Stimulated activated CD8-positive, alpha-beta memory T cell treated with anti-CD3 and anti-CD28 coated beads, Interleukin-12 subunit alpha, Interleukin-12 subunit beta, amount 100 ng/mL, for 24 hours (primary cell): ENCODE measurements around the gene NNT.
"Not testable (repeated sequence)": the region's sequence is repeated elsewhere in the genome, so short reads cannot be mapped to it uniquely, and the experiment has no call there.

ENCODE experiments used
- DNase-seq: peaks from one replicate; pipeline ENCODE4 v3.0.0-alpha.2; 2020; ENCODE audit errors: extremely low read depth

The NNT gene

DNA sequence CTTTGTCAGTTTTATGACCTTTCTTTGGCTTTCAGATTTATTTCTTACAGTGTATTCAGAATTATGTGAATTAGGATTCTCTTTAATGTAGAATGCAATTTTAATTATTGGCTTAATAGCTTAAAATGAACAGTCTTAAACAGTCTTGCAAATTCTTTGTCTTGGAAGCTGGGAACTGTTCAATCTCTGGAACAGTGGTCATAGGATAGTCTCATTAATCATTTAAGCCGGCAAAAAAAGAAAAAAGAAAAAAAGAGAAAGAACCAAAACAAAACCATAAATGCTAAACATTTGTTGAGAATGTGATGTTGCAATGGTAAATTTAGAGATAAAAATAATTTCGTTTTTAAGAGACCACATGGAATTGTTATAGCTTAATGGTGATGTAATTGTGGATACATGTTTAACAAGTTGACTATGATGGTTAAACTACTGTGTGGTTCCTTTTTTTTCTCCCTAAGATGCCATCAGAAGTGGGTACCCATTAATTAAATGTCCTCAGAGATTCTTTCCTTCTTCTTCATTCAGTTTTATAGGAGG, 61.6 kb downstream of the NNT start:
- no peak for DNase-seq

DNA sequence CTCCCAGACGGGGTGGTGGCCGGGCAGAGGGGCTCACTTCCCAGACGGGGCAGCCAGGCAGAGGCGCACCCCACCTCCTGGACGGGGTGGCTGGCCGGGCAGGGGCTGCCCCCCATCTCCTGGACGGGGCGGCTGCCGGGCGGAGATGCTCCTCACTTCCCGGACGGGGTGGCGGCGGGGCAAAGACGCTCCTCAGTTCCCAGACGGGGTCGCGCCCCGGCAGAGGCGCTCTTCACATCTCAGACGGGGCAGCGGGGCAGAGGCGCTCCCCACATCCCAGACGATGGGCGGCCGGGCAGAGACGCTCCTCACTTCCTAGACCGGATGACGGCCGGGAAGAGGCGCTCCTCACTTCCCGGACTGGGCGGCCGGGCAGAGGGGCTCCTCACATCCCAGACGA, 62.8 kb downstream of the NNT start:
- not testable (repeated sequence) for DNase-seq

DNA sequence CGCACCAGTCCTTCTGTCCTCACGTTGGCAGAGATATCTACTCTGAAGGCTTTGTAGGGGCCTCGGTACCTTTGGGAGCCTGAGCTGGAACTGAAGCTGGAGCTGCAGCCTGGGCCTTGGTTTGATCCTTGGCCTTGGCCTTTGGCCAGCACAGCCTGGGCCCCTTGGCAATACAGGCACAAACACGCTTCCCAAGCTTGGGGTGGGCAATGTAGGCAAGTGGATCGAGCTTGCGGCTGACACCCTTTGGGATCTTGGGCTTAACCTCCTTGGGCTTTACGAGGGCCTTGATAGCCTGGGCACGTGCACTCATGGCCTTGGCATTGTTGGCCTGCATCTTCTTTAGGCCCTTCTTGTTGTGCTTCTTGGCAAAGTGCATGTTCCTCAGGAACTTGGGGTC, 63.7 kb downstream of the NNT start:
- DNase-seq = not testable (repeated sequence)

DNA sequence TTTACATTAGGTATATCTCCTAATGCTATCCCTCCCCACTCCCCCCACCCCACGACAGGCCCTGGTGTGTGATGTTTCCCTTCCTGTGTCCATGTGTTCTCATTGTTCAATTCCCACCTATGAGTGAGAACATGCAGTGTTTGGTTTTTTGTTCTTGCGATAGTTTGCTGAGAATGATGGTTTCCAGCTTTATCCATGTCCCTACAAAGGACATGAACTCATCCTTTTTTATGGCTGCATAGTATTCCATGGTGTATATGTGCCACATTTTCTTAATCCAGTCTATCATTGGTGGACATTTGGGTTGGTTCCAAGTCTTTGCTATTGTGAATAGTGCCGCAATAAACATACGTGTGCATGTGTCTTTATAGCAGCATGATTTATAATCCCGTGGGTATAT, 64.4 kb downstream of the NNT start:
- not testable (repeated sequence) for DNase-seq

DNA sequence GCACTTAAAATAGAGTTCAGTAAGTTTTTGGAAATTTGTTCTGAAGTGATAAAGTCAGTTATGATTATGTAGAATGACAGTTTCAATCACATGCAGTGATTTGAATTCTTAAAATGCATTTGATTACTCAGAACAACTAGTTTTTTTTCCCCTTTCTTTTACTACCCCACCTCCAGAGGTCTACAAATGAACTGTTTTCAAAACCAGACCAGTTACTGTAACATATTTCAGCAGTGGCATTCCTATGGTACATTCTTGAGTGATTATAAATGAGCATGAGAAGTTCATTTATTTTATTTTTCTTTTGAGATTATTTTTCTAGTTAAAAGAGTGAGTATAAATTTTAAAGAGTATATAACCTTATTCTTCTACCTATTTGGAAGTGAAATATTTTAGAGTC, 71.6 kb downstream of the NNT start:
- DNase-seq = no peak

DNA sequence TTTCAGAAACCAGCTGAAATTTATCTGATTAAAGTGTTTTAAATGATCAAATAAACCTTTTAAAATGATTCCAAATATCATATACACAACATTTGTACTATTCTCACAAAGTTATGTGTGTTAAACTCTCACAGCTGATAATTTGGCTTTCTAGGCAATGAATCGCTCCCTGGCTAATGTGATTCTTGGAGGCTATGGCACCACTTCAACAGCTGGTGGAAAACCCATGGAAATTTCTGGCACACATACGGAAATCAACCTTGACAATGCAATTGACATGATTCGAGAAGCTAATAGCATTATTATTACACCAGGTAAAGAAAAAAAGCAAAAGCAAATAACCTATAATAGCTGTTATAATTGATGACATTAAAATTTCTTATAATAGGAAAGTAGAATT, 72.4 kb downstream of the NNT start:
- no peak for DNase-seq

DNA sequence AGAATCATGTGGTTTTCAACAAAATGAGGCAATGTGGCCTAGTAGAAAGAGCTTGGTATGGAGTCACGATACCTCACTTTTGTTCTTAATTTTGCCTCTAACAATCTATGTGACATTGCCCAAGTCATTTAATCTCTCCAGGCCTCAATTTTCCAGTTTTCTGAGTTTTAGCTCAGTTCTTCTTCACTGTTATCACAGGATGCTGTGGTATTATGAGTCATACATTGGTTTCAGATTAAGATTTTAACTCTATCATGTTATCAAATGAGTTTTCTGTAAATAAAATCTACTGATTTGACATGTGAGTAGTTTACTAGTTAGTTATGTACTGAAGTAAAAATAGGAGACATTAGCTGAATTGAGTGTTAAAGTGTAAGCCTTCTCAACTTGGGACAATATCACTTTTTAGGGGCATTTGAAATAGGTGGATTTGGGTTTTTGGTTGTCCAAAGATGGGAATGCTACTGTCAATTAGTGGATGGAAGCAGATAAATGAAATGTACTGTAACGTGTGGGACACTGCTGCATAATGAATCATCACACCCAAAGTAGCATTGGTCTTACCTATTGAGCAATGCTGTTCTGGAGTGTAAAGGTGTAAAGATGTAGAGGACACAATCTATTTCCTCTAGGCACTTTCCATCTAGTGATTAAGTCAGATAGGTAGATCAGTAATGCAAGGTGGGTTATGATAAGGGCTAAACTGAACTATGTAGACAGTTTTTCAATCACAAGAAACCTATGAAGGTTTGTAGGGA, 73.3 kb downstream of the NNT start:
- no peak for DNase-seq

DNA sequence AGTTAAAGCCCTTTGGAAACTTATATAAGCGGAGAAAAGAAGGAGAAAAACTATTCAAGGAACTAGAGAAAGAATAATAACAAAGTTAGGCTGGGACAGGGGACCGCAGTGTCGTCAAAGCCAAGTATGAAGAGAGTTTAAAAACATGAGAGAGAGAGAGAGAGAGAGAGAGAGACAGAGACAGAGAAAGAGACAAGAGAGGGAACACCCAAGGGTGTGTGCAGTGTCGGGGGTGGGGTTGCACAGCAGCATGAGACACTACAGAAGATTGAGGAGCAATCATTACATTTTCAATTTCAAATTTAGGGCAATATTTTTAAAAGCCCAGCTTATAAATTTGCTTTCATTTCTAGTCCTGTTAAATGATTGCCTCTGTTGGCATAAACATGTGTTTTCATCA, 74.3 kb downstream of the NNT start:
- DNase-seq = no peak

DNA sequence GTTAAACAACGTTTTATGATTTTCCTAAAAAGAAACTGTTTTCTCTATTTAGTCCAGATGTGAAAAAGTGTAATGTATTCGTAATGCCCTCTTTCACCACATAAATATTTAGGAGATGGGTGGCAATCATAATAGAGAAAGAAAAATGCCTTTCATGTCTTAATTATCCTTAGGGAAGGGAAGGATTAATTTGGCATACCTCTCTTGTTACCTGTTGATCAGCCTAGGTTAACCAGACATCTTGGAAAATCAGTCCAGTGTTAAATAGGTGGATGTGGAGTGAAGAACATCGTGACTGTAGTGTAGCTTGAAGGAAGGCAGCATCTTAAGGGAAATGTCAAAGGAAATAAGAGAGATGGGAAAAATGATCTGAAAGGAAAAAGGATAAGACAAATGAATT, 76.2 kb downstream of the NNT start:
- DNase-seq = no peak

DNA sequence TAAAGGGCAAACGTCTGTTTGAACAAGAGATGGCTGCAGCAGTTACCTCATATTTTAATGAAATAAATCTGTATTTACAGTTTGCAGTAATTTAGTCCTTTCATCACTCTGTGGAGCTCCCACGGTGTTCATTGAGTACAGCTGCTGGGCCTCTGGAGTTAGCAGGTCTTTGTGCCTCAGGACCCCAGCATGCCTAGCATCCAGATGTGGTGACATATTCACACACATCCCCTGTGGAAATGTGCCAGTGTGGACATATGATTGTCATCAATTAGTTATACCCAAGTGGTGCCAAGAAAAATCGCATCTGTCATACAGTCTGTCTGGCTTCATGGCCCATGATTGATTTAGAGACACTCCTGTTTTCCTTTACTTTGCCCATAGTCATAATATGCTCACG, 77.3 kb downstream of the NNT start:
- DNase-seq = no peak

DNA sequence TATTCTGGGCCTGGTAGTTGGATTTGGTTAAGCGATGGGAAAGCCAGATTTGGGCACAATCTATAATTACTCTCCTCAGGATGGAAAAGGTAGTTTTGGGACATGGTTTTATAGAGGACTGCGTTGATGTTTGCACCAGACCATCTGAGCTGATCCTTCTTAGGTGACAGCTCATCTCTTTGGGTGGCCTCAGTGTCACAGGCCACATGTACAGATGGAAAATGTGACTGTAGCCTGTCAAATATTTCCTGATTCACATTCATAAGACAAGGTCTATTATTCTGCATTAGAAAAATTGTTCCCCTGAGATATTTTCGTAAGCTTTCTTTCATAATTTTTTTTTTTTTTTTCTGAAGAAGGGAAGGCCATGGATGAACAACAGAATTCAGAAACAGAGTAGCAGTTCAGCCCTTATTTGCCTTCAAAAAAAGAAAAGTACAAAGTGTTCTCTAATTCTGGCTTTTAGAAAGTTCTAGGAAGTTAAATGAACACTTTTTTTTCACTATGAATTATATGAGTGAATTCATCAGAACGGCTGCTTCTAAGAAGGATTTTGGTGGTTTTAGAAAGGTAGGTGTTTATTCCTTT, 81.0 kb downstream of the NNT start:
- DNase-seq = no peak

DNA sequence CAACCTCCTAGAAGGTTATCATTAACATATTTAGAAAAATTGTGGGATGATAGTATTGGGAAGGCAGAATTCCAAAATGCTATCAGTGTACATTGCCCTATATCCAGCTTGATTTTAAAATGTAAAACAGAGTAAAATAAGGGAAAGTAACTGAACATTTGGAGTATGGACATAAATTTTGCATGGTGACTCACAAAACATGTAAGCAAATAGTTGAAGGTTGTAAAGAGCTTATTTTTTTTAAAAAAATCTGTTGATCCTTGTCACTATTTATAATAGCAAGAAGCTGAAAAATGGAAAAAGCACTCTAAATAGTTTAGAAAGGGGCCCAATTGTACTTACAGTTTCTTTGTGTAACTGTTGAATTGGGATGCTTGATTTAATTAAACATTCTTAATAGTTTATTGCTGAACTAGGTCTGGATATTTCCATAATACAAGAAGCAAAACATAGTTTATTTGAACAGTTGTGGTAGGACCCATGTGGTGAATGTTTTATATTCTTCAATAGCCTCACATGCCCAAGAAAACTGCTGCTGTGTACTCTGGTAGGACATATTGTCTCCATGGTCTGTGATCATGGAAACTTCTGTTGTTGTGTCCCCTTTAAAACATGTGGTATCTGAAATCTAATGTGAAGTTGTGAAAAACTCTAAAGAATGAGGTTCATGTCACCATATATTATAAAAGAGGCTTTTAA, 82.4 kb downstream of the NNT start:
- no peak for DNase-seq

DNA sequence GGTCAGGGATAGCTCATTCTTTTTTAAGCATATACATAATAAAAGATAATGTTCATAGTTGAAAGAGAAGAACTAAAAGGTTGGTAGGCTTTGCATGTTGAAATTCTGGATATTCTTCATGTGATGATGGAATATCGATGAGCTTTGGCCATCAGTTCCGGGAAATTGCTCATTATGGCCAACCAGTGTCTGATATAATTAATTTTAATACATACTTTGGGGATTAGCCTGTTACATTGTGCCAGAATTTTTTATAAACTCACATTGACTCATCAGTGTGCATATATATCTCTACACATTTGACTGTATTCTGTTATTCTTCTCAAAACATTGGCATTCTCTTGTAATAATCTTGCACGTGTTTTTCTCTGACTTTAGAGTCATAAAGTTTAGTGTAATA, 84.3 kb downstream of the NNT start:
- DNase-seq = no peak

DNA sequence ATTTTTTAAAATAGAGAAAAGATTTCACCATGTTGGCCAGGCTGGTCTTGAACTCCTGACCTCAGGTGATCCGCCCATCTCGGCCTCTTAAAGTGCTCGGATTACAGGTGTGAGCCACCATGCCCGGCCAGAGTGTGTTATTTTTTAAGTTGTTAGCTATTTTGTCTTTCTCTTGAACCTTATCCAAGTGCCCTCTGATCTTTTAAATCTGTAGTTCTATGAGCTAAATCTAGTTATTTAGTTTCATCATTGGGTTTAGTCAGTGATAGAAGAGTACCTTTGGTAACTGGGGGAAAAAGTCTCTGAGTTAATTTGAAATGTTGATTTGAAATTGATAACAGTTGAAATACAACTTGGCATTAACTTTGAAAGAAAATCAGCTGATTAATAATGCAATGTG, 88.3 kb downstream of the NNT start:
- no peak for DNase-seq

DNA sequence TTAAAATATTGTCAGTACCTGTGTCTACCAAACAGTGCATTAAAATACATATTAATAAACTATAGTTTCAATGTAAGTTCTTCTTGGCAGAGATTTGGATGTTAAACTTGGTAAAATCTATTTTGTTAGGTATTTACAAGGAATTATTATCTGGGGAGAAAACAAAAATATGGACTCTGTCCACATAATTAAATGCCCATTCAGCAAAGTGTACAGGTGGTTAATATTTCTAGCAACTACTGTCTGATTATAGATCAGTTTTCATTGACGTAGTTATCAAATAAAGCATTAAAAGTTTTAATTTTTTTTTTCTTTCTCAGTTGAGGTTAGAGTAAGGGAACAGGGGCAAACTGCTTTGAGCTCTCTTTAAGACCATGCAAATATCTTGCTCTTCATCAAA, 88.9 kb downstream of the NNT start:
- no peak for DNase-seq

DNA sequence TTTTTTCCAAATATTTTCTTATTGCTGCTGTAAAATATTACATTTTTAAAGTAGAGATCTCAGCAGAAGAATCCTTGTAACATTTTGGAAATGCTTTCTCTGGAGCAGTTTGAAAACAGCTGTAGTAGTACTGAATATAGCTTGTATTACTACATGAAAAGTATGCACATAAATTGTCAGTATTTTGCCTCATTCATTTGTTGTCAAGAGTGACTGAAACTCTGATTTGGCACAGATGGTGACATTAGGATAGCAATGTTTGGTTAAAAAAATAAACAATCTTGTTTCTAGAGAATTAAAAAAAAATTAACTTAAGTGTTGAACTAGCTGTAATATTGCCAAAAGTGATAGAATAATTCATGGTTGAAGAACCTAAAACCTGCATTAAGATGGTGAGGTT, 90.4 kb downstream of the NNT start:
- no peak for DNase-seq

DNA sequence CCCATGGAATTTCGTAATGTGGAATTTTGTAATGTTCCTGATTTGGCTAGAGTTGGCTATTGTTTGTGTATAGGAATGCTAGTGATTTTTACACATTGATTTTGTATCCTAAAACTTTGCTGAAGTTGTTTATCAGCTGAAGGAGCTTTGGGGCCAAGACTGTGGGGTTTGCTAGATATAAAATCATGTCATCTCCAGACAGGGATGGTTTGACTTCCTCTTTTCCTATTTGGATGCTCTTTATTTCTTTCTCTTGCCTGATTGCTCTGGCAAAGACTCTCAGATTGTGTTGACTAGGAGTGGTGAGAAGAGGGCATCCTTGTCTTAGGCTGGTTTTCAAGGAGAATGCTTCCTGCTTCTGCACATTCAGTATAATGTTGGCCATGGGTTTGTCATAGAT, 91.0 kb downstream of the NNT start:
- DNase-seq = no peak

DNA sequence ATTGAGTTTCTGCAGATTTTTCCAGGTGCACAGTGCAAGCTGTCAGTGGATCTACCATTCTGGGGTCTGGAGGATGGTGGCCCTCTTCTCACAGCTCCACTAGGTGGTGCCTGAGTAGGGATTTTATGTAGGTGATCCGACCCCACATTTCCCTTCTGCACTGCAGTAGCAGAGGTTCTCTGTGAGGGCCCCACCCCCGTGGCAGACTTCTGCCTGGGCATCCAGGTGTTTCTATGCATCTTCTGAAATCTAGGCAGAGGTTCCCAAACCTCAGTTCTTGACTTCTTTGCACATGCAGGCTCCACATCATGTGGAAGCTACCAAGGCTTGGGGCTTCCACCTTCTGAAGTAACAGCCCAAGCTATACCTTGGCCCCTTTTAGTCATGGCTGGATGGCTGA, 93.5 kb downstream of the NNT start:
- DNase-seq = not testable (repeated sequence)

DNA sequence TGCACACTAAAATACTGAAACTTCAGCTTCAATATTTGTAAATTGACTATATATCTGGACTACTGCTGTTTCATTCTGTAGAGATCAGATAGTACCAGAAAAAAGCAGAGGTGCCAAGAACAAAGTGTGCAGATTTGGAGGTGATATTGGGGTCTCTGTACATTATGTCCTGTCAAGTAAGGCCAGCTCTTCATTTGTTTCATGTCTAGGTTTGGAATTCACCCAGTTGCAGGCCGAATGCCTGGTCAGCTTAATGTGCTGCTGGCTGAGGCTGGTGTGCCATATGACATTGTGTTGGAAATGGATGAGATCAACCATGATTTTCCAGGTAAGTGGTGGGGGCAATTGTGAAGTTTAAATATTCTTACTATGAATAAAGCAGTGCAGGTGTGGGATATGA, 96.9 kb downstream of the NNT start:
- no peak for DNase-seq

DNA sequence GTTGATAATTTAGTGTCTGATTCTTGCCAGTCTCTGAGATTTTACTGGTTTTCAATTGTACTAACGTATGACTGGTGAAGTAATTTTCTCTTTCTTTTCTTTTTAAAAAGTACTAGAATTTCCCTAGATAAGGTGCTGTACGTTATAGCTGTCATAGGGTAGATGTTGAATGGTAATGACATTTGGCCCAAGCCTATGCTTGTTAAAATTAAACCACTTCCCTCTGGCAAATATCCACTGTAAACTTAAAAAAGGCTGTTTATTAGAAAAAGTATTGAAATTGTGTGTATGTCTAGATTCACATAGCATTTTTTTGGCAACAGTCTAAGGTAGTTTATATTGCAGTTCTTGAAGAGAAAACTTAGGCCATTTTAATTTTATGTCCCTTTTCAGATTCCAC, 97.6 kb downstream of the NNT start:
- DNase-seq = no peak

DNA sequence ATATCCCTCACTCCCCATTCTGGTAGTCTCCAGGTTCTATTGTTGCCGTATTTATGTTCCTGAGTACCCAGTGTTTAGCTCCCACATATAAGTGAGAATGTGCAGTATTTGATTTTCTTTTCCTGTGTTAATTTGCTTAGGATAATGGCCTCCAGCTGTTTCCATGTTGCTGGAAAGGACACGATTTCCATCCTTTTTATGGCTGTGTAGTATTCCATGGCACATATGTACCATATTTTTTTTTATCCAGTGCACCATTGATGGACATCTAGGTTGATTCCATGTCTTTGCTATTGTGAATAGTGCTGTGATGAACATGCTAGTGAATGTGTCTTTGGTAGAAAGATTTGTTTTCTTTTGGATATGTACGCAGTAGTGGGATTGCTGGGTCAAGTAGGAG, 98.2 kb downstream of the NNT start:
- DNase-seq = no peak

DNA sequence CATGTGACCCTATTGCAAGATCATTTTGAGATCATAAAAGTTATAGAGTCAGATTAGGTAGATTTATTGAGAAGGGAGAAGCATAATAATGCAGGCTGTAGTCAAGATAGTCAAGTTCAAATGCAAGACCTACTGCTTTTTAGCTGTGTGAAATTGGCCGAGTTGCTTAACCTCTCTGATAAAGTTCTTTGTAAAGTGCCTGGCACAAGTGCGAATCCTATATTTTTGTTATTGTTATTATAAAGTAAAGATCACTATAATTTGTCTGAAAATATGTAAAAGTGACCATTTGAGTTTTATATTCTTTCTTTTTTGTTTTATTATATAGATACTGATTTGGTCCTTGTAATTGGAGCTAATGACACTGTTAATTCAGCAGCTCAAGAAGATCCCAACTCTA, 99.3 kb downstream of the NNT start:
- DNase-seq = no peak

DNA sequence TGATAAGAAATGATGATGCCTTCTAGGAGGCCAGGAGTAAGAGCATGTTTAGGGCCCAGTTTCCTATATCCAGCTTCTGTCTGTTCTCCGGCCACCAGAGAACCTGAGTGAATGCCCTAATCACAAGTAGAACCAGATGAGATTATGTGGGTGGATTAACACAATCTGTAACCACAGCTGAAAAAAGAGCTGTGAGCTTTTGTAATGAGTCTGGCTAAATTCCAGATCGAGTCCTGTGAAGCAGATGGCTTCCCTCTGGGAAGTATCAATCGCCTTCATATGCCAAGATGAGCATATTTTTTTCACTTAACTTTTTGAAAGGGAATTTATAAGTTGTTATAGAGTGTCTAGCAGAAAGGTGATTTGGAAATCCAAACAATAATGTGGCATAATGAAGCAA, 99.8 kb downstream of the NNT start:
- no peak for DNase-seq
